NOMO-1 treated with DMSO at 0.1 percent for 48 hours (cell line): ENCODE measurements around the gene TSC22D1.

Experiments
- DNase-seq: peaks from one replicate; lab custom pipeline; 2025; ENCODE audit not compliant: unreplicated experiment; lab: John Stamatoyannopoulos, UW

Gene TSC22D1

DNA sequence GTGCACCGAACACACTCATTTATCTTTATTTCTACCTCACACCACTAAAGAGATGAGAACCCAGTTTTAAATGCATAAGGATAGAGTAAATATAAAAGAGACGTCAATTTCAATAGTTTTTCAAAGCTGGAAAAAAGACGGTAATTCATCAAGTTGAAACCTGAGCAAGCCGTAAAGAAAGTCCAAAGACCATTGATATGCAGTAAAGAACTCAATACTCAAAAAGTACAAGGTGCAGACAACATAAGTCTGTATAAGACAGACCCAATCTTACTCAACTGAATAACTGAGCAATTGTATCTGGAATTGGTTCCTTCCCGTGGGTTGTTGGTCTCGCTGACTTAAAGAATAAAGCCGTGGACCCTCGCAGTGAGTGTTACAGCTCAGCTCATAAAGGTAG is 120.4 kb downstream of the TSC22D1 start:
- DNase-seq, result no peak

DNA sequence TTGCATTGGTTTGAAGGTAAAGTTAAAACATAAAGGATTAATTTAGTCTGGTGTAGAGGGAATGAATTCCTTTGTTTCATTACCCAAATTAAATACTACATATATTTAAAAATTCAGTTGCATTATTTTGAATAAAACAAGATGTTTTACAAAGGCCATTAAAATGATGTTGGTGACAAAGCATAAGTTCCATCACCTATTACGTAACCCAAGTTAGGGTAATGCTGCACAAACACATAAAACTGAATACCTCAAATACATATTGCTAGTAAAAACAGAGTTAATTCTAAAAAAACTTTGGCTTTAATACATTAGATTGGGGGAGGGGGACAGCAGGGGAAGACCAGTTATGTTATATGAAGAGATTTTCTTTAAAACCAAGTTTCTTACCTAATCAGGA is 122.2 kb downstream of the TSC22D1 start:
- no peak for DNase-seq

DNA sequence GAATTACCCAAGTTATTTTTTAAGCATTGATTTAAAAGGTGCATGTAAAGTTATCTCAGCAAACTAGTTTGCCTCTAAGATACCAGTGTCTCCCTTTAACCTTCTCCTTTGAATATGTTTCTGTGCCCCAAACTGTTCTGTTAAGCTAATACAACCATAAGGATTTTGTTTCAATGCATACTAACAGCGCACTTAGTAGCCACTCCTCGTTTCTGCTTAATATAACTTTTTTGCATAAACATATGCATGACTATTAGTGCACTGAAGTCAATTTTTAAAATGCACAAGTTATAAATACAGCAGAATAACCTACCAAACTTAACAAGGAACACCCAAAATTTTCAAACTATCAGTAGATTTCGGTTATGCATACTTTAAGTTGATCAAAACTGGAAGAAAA is 123.1 kb downstream of the TSC22D1 start:
- no peak for DNase-seq

GRCh38 chr13:44452418-44452817 is 123.7 kb downstream of the TSC22D1 start:
- DNase-seq, result no peak

GRCh38 chr13:44451651-44452050 is 124.5 kb downstream of the TSC22D1 start:
- DNase-seq, result no peak

GRCh38 chr13:44451126-44451525 is 125.0 kb downstream of the TSC22D1 start:
- DNase-seq, result no peak

DNA sequence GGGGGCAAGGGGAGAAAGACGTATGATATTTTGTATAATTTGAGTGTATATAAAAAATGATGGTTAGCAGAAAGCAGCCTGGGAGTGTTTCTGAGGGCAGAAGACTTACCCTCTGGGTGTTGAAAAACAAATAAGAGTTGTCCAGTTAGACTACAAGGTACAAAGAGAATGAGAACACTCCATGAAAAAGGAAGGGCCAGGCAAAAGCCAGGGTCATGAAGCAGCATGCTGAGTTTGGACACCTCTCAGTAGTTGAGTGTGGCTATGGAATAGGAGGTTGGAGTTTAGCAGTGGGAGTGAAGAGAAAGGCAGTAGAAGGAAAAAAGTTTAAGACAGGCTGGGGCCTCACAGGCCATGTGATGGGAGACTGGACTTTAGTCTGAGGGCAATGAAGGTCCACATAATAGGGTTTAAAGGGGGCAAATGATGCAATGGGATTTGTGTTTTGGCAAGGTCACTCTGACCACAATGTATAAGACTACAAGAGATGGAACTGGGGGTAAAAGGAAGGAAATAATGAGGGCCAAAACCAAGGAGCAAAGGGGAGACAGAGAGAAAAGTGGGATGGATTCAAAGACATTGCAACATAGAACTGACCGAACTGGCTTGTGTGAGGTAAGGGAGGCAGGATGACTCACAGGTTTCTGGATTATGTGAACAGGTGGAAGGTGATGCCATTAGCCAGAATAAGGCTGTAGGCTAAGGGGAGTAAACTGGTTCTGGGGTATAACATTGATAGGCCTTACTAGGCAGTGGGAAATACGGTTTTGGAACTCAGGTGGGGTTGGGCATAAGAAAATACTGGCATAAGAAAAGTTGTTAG is 125.9 kb downstream of the TSC22D1 start:
- no peak for DNase-seq

DNA sequence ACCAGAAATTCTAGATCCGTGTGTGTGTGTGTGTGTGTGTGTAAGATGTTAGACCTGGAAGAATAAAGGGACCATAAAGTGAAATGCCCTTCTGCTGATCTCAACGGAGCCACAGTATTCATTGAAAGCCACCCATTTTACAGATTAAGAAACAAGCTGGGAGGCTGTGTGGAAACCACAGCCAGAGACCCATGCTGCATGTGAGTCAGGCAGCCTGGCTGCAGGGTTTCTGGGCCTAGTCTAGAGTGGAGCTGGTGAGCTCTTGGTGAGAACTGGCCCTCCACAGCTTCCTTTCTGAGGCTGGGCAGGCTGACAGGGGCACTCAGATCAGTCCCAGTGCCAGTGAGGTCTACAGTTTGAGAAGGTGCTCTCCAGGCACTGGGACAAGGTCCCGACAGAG is 127.3 kb downstream of the TSC22D1 start:
- DNase-seq, result no peak

DNA sequence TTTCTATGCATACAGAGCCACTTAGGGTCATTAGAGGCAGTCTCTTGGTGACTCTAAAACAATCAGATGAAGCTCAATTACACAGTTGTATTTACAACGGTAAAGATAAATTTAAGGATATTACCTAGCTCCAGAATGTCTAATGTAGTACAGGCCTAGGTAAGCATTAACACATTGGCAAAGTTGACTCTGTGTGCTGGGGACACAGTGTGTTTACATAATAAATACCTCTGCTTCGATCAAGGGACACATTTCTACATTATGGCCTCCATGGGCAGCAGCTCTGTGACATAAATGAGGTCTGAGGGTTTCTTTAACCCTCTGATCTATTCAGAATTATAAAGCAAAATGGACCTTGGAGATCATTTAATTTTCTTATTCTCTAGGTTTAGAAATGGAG is 127.8 kb downstream of the TSC22D1 start:
- no peak for DNase-seq

- DNase-seq, result no peak
Observed at GRCh38 chr13:44447783-44448321, 128.3 kb downstream of the TSC22D1 start.

- no peak for DNase-seq
Observed at GRCh38 chr13:44440046-44440608, 136.0 kb downstream of the TSC22D1 start.

DNA sequence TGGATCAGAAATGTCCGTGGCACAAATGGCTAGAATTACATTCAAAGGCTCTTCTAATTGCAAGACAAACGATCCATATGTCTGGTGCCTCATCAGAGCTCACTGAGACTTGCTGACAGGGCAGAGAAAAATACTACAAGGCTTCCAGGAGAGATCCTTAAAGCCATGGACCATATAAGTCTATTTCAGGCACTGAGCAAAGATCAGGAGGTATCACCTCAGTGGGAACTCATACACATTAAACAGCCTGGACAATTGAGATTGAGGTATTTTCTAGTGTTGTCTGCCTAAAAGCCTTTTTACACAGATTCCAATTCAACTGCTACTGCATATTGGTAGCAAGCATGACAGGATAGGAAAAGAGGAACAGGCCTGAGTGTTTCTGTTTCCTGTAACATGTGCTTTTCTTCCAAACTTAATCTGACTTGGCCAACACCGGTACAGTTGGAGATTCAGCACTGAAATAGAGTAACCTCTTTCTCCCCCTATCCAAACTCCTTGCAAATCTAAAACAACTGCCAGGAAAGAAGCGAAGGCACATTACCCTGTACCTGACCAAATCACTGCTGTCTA is 136.6 kb downstream of the TSC22D1 start:
- peak; percentile 53 for DNase-seq

DNA sequence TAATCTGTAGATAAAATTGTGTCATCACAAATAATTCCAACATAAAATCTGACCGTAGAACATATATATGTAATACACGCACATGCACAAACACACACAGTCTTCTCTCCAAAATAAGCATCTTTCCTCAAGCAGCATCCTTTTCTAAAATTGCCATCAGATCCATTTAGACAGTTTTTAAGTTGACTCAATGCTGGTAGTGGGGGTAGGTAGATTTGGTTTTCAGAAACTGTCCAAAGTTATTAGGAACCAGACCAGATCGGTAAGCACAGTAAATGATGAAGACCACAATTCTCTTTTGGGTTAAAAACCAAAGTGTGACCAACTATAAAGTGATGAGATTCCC is 137.9 kb downstream of the TSC22D1 start:
- DNase-seq, result no peak

DNA sequence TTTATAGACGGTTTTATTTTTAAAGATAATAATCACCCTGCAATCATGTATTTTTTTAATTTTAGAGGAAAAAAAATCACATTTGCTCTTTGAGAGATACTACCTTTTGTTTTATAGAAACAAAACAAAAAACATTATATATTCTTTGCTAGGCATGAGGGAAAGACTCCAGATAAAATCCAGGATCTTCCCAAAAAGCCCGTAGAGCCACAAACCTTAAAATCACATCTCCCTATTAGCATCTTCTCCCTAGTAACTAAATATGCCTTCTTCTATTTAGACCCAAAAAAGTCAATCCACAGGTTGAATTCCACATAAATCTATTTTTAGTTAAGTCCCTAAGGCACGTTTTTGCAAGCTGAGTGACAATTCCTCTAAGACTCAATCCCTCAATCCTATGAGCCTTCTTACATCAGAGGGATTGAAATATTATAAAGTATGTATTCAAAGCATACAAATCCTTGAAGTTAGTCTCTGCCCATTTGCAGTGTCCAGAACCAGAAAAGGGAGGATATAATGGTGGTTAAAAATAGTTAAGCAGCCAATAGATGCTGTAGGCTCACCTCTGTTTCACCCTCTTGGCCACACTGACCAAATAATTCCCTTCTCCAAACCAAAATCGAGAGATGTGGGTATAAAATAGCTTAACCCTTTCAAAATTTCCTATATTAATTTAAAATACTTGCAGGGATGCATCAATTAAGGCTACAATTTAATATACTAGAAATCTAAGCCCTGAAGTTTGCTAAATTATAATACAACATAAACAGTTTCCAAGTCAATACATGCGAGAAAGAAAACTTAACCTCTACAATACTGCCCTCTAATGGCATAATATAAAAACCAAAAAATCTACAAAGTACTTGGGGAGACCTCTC is 138.5 kb downstream of the TSC22D1 start:
- peak; percentile 56 for DNase-seq

DNA sequence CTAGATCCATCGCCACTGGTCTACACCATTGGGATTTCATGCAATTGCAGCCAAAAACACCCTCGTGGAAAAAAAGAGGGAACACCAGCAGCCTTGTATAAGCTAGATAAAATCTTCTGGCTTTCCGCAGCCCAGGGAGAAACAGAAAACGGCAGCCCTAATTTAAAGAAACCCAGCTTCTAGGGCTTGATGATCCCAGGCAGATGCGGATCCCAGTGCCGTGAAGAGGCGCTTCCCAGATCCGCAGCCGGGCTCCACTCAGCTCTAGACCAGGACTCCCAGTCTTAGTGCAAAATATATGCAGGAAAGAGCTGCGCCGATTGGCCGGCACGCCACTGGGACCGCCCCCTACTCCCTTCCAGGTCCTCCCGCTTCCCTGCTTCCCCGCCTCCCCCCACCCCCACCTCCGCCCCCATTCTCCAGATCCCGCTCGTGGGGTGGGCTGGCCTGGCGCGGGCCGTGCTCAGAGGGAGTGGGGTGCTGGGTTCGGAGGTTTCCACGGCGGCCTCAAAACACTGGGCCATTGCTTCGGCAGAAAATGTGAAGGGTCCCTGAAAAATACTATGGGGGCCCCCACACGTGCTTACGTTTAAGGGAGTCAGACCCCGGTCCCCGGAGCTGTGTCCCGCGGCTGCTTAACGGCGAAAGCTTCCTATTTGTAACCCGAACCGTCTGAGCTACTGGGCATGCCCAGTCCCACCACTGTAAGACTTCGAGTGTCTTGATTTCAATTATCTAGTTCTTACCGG is 139.4 kb downstream of the TSC22D1 start:
- DNase-seq, result peak; percentile 23

- DNase-seq, result no peak
Observed at GRCh38 chr13:44435919-44436510, 140.1 kb downstream of the TSC22D1 start.

- DNase-seq, result peak; percentile 97
Observed at GRCh38 chr13:44435142-44435918, 140.8 kb downstream of the TSC22D1 start.

- DNase-seq, result no peak
Observed at GRCh38 chr13:44434766-44435141, 141.4 kb downstream of the TSC22D1 start.
